Measurements from ENCODE around the gene KLHDC2. TPM values are rescaled to one million over a fixed set of nuclear protein-coding genes. Genes with fewer than 3 reads are reported as not detected.
A peak's percentile ranks its signal among the peaks of the same experiment; 100 is the strongest.
"Not testable (repeated sequence)": the region's sequence is repeated elsewhere in the genome, so short reads cannot be mapped to it uniquely, and the experiment has no call there.

The KLHDC2 gene, protein sequence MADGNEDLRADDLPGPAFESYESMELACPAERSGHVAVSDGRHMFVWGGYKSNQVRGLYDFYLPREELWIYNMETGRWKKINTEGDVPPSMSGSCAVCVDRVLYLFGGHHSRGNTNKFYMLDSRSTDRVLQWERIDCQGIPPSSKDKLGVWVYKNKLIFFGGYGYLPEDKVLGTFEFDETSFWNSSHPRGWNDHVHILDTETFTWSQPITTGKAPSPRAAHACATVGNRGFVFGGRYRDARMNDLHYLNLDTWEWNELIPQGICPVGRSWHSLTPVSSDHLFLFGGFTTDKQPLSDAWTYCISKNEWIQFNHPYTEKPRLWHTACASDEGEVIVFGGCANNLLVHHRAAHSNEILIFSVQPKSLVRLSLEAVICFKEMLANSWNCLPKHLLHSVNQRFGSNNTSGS
- polyA plus RNA-seq (2013, experiment 1 of 4) = 61.1 TPM
- 60.1 TPM for polyA plus RNA-seq (2013, experiment 2 of 4)
- polyA plus RNA-seq (2013, experiment 3 of 4) = 63.3 TPM
- polyA plus RNA-seq (2013, experiment 4 of 4) = 66.9 TPM

GRCh38 chr14:49767571-49768300, at the start of gene KLHDC2:
Gene KLHDC2, plus strand, starts transcription at chr14:49768153. Its CDS starts 316 bp downstream, at chr14:49768469.
- H3K4me3 ChIP-seq (ENCODE audit: insufficient read depth, low read depth, low read length) = peak within 1 kb of the TSS; percentile 97
- H3K27ac ChIP-seq (ENCODE audit: insufficient read depth, low read depth, low read length, poor library complexity, severe bottlenecking) = peak within 1 kb of the TSS; percentile 90
- H3K27me3 ChIP-seq (ENCODE audit: control insufficient read depth, insufficient read depth, low read length, poor library complexity, severe bottlenecking) = no peaks in the 10 kb centered on the region
- peaks cover 4% of the 10 kb centered on the region for H3K4me1 ChIP-seq (ENCODE audit: control insufficient read depth, insufficient read depth, low read length)
- H3K36me3 ChIP-seq (ENCODE audit: control insufficient read depth, insufficient read depth, low read length) = no peaks in the 10 kb centered on the region
- WGBS, 2 experiments = 0% methylated on average over 86 of the region's 86 CpGs
- no peaks in the 10 kb centered on the region for H3K9me3 ChIP-seq (ENCODE audit: control insufficient read depth, low read length)

DNA sequence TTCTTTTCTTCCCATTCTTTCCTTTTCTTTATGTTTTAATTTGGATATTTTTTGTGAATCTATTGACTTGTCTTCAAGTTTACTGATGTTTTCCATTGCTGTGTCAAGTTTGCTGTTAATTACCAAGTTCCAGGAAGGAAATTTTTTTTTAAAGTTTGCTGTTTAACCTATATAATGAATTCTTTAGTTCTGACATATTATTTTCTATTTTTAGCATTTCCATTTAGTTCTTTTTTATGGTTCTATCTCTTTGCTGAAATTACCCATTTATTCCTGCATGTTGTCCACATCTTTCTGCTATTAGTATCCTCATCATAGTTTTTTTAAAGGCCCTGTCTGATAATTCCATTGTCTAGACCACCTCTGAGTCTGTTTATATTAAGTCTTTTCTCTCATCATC, 47.2 kb upstream of the KLHDC2 start:
- Histone ChIP-seq H3K4me3 (ENCODE audit: insufficient read depth, low read depth, low read length) (no peak overlapping the region), H3K9me3 (ENCODE audit: control insufficient read depth, low read length) (no peaks in the 10 kb centered on the region), H3K36me3 (ENCODE audit: control insufficient read depth, insufficient read depth, low read length) (no peaks in the 10 kb centered on the region), H3K4me1 (ENCODE audit: control insufficient read depth, insufficient read depth, low read length) (no peaks in the 10 kb centered on the region), H3K27ac (ENCODE audit: insufficient read depth, low read depth, low read length, poor library complexity, severe bottlenecking) (no peak overlapping the region), H3K27me3 (ENCODE audit: control insufficient read depth, insufficient read depth, low read length, poor library complexity, severe bottlenecking) (no peaks in the 10 kb centered on the region)

DNA sequence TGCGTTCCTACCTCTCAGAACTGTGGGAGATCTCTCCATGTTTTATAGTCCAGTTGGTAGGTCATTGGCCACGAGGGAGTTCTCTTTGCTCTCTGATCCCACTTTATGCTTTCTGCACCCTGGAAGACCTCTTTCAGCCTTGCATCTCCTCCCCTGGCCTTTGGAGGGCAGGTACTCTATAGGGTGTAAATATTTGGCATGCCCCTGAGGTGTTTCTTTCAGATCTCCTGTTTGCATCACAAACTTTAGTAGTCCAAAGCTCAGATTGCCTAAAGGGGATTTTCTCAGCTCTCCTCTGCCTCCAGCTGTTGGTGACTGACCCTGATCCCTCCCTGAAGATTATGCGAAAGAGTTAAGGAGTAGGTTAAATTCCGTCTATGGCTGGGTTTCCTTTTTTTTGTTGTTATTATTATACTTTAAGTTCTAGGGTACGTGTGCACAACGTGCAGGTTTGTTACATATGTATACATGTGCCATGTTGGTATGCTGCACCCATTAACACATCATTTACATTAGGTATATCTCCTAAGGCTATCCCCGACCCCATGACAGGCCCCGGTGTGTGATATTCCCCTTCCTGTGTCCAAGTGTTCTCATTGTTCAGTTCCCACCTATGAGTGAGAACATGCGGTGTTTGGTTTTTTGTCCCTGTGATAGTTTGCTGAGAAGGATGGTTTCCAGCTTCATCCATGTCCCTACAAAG, 46.1 kb upstream of the KLHDC2 start:
- H3K4me3 ChIP-seq (ENCODE audit: insufficient read depth, low read depth, low read length); H3K27ac ChIP-seq (ENCODE audit: insufficient read depth, low read depth, low read length, poor library complexity, severe bottlenecking); H3K4me1 ChIP-seq (ENCODE audit: control insufficient read depth, insufficient read depth, low read length); H3K36me3 ChIP-seq (ENCODE audit: control insufficient read depth, insufficient read depth, low read length); H3K9me3 ChIP-seq (ENCODE audit: control insufficient read depth, low read length); H3K27me3 ChIP-seq (ENCODE audit: control insufficient read depth, insufficient read depth, low read length, poor library complexity, severe bottlenecking): not testable (repeated sequence)
- 76 to 78% methylated on average over 6 to 8 of the region's 9 CpGs for WGBS, 2 experiments

DNA sequence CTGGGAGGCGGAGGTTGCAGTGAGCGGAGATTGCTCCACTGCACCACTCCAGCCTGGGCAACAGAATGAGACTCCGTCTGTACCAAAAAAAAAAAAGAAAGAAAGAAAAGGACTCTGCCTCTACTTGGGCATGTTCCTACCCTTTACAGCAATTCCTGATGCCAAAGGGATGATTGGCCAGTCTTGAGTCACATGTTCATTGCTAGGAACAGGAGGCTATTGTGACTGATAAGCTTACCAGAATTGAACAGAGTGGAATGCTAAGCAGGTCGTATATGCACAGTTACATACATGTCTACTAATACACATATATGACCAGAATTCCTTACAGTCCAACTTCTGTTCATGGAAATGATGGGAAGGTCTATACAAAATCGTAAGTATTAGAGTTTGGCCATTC, 40.8 kb upstream of the KLHDC2 start:
- Histone ChIP-seq H3K27ac (ENCODE audit: insufficient read depth, low read depth, low read length, poor library complexity, severe bottlenecking) (no peak overlapping the region), H3K36me3 (ENCODE audit: control insufficient read depth, insufficient read depth, low read length) (no peaks in the 10 kb centered on the region), H3K4me1 (ENCODE audit: control insufficient read depth, insufficient read depth, low read length) (no peaks in the 10 kb centered on the region), H3K9me3 (ENCODE audit: control insufficient read depth, low read length) (no peaks in the 10 kb centered on the region), H3K4me3 (ENCODE audit: insufficient read depth, low read depth, low read length) (no peak overlapping the region), H3K27me3 (ENCODE audit: control insufficient read depth, insufficient read depth, low read length, poor library complexity, severe bottlenecking) (no peaks in the 10 kb centered on the region)
- whole genome bisulfite sequencing, 2 experiments = 90 to 92% methylated on average over 4 to 5 of the region's 5 CpGs

DNA sequence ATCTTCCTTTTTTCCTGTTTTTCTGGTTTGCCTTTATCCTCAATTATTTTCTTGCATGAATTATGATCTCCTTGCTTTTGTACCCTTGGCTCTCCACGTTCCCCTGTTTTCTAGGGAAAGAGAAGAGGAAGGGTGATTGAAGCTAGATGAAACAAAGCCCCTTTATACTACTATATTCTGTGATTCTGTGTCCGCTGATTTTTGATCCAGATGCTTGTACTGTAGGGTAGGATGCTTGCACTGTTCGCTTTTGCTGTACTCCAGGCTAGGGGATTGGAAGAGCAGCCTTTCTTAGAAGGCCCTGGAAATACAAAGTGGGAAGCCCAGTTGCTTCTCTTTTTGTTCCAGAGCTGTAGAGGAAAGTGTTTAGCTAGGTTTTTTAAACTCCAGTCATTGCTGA, 35.1 kb upstream of the KLHDC2 start:
- H3K4me1 ChIP-seq (ENCODE audit: control insufficient read depth, insufficient read depth, low read length) = no peaks in the 10 kb centered on the region
- 95 to 100% methylated on average over 2 of the region's 3 CpGs for WGBS, 2 experiments

GRCh38 chr14:49733836-49734235, 34.1 kb upstream of the KLHDC2 start:
- Histone ChIP-seq H3K4me1 (ENCODE audit: control insufficient read depth, insufficient read depth, low read length) (no peaks in the 10 kb centered on the region), H3K9me3 (ENCODE audit: control insufficient read depth, low read length) (no peaks in the 10 kb centered on the region), H3K36me3 (ENCODE audit: control insufficient read depth, insufficient read depth, low read length) (no peaks in the 10 kb centered on the region), H3K4me3 (ENCODE audit: insufficient read depth, low read depth, low read length) (no peak overlapping the region), H3K27me3 (ENCODE audit: control insufficient read depth, insufficient read depth, low read length, poor library complexity, severe bottlenecking) (no peaks in the 10 kb centered on the region), H3K27ac (ENCODE audit: insufficient read depth, low read depth, low read length, poor library complexity, severe bottlenecking) (no peak overlapping the region)

More for the DNA sequence above, 35.1 kb upstream of the KLHDC2 start:
- H3K27ac ChIP-seq (ENCODE audit: insufficient read depth, low read depth, low read length, poor library complexity, severe bottlenecking) = no peak overlapping the region
- H3K36me3 ChIP-seq (ENCODE audit: control insufficient read depth, insufficient read depth, low read length) = no peaks in the 10 kb centered on the region
- no peaks in the 10 kb centered on the region for H3K9me3 ChIP-seq (ENCODE audit: control insufficient read depth, low read length)
- H3K4me3 ChIP-seq (ENCODE audit: insufficient read depth, low read depth, low read length) = no peak overlapping the region
- H3K27me3 ChIP-seq (ENCODE audit: control insufficient read depth, insufficient read depth, low read length, poor library complexity, severe bottlenecking) = no peaks in the 10 kb centered on the region

- not testable (repeated sequence) for H3K4me3 ChIP-seq (ENCODE audit: insufficient read depth, low read depth, low read length); H3K27me3 ChIP-seq (ENCODE audit: control insufficient read depth, insufficient read depth, low read length, poor library complexity, severe bottlenecking); H3K4me1 ChIP-seq (ENCODE audit: control insufficient read depth, insufficient read depth, low read length); H3K9me3 ChIP-seq (ENCODE audit: control insufficient read depth, low read length); H3K36me3 ChIP-seq (ENCODE audit: control insufficient read depth, insufficient read depth, low read length); H3K27ac ChIP-seq (ENCODE audit: insufficient read depth, low read depth, low read length, poor library complexity, severe bottlenecking)
- 77 to 81% methylated on average over 4 of the region's 4 CpGs for WGBS, 2 experiments
Measured at GRCh38 chr14:49735669-49736068, 32.3 kb upstream of the KLHDC2 start.

- Histone ChIP-seq H3K4me1 (ENCODE audit: control insufficient read depth, insufficient read depth, low read length) (no peaks in the 10 kb centered on the region), H3K4me3 (ENCODE audit: insufficient read depth, low read depth, low read length) (no peak overlapping the region), H3K27ac (ENCODE audit: insufficient read depth, low read depth, low read length, poor library complexity, severe bottlenecking) (no peak overlapping the region), H3K27me3 (ENCODE audit: control insufficient read depth, insufficient read depth, low read length, poor library complexity, severe bottlenecking) (no peaks in the 10 kb centered on the region), H3K36me3 (ENCODE audit: control insufficient read depth, insufficient read depth, low read length) (no peaks in the 10 kb centered on the region), H3K9me3 (ENCODE audit: control insufficient read depth, low read length) (no peaks in the 10 kb centered on the region)
- 65 to 73% methylated on average over 1 of the region's 1 CpG for WGBS, 2 experiments
Measured at GRCh38 chr14:49745191-49745590, 22.8 kb upstream of the KLHDC2 start.

GRCh38 chr14:49746476-49746875, 21.5 kb upstream of the KLHDC2 start:
- not testable (repeated sequence) for H3K9me3 ChIP-seq (ENCODE audit: control insufficient read depth, low read length); H3K27ac ChIP-seq (ENCODE audit: insufficient read depth, low read depth, low read length, poor library complexity, severe bottlenecking); H3K36me3 ChIP-seq (ENCODE audit: control insufficient read depth, insufficient read depth, low read length); H3K27me3 ChIP-seq (ENCODE audit: control insufficient read depth, insufficient read depth, low read length, poor library complexity, severe bottlenecking); H3K4me1 ChIP-seq (ENCODE audit: control insufficient read depth, insufficient read depth, low read length); H3K4me3 ChIP-seq (ENCODE audit: insufficient read depth, low read depth, low read length)

DNA sequence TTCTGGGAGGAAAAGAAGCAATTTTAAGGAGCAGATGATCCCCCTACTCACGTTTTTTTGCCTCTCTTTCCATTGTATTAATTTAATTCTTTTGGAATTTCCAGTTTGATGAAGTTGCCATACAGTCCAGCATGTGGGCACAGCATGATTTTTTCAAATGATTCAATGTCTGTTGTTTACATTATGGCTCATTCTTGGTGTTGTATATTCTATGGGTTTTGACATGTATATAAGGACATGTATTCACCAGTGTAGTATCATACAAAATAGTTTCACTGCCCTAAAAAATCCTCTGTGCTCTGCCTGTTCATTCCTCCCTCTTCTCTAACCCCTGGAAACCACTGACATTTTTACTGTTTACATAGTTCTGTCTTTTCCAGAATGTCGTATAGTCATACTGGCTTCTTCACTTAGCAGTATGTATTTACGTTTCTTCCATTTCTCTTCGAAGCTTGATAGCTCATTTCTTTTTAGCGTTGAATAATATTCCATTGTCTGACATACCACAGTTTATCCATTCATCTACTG, 13.3 kb upstream of the KLHDC2 start:
- H3K4me3 ChIP-seq (ENCODE audit: insufficient read depth, low read depth, low read length) = no peak overlapping the region
- H3K4me1 ChIP-seq (ENCODE audit: control insufficient read depth, insufficient read depth, low read length) = no peaks in the 10 kb centered on the region
- H3K27ac ChIP-seq (ENCODE audit: insufficient read depth, low read depth, low read length, poor library complexity, severe bottlenecking) = no peak overlapping the region
- no peaks in the 10 kb centered on the region for H3K36me3 ChIP-seq (ENCODE audit: control insufficient read depth, insufficient read depth, low read length)
- no peaks in the 10 kb centered on the region for H3K27me3 ChIP-seq (ENCODE audit: control insufficient read depth, insufficient read depth, low read length, poor library complexity, severe bottlenecking)
- H3K9me3 ChIP-seq (ENCODE audit: control insufficient read depth, low read length) = no peaks in the 10 kb centered on the region
- WGBS, 2 experiments = 80% methylated on average over 4 to 5 of the region's 5 CpGs
